ENCODE data around the gene PLA2G2A. TPM values are rescaled to one million over a fixed set of nuclear protein-coding genes. Genes with fewer than 3 reads are reported as not detected.

PLA2G2A gene
- total RNA-seq, 1 experiment from 2014 or later, result not detected

DNA sequence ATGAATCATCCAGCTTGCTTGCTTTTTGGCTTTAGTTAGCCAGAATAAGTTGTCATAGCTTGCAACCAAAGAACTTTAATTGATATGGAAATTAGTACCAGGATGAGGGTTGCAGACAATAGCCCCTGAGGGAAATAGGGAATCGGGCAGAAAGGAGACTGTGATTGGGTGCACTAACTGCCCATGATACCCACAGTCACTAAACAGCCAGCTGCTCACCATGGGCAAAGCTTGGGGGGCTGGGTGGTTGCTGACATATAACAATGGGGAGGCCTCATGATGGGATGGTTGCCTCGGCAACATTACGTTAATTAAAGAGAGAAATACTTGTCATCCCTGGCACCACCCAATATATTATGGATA, 38.2 kb downstream of the PLA2G2A start:
- Histone ChIP-seq H3K4me3 (ENCODE audit: low read depth in 2 of 2, low read length in 2 of 2) (no peak overlapping the region), H3K27me3 (ENCODE audit: control insufficient read depth, insufficient read depth, low read length) (no peaks in the 10 kb centered on the region), H3K4me1 (ENCODE audit: control insufficient read depth, insufficient read depth, low read length) (no peaks in the 10 kb centered on the region), H3K9me3 (ENCODE audit: control insufficient read depth, insufficient read depth, low read depth, low read length) (no peaks in the 10 kb centered on the region), H3K27ac (ENCODE audit: low read length) (no peak overlapping the region), H3K36me3 (ENCODE audit: control insufficient read depth, insufficient read depth, low read length) (no peaks in the 10 kb centered on the region)
- ATAC-seq (no peak), DNase-seq (ENCODE audit: low read depth, low spot score) (no peak)
- in situ Hi-C loops (cut with HindIII; ENCODE audit: low pct_unique_long_range_greater_than_20kb, low sequenced_read_pairs), result no loop called here
- intact Hi-C loops (cut with micrococcal nuclease; ENCODE audit: unreplicated experiment), result no loop called here
- CTCF ChIA-PET, result no interaction called here
- TF ChIP-seq SIN3A (IDR thresholded peaks at IDR 0.05; ENCODE audit: borderline replicate concordance, insufficient read depth, low read depth, low read length), result no peak
- no peak for TF ChIP-seq CTCF (IDR thresholded peaks at IDR 0.05)
- TF ChIP-seq TCF7L2 (IDR thresholded peaks at IDR 0.05; ENCODE audit: low read depth, low read length), result no peak
- TF ChIP-seq POLR2AphosphoS5 (IDR thresholded peaks at IDR 0.05; ENCODE audit: low read depth, low read length), result no peak
- TF ChIP-seq, protein P1, sequence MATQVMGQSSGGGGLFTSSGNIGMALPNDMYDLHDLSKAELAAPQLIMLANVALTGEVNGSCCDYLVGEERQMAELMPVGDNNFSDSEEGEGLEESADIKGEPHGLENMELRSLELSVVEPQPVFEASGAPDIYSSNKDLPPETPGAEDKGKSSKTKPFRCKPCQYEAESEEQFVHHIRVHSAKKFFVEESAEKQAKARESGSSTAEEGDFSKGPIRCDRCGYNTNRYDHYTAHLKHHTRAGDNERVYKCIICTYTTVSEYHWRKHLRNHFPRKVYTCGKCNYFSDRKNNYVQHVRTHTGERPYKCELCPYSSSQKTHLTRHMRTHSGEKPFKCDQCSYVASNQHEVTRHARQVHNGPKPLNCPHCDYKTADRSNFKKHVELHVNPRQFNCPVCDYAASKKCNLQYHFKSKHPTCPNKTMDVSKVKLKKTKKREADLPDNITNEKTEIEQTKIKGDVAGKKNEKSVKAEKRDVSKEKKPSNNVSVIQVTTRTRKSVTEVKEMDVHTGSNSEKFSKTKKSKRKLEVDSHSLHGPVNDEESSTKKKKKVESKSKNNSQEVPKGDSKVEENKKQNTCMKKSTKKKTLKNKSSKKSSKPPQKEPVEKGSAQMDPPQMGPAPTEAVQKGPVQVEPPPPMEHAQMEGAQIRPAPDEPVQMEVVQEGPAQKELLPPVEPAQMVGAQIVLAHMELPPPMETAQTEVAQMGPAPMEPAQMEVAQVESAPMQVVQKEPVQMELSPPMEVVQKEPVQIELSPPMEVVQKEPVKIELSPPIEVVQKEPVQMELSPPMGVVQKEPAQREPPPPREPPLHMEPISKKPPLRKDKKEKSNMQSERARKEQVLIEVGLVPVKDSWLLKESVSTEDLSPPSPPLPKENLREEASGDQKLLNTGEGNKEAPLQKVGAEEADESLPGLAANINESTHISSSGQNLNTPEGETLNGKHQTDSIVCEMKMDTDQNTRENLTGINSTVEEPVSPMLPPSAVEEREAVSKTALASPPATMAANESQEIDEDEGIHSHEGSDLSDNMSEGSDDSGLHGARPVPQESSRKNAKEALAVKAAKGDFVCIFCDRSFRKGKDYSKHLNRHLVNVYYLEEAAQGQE (IDR thresholded peaks at IDR 0.05; ENCODE audit: insufficient read depth in 1 of 2, low read depth in 2 of 2, low read length in 1 of 2), result no peak
- BruUV-seq (replicated peaks), result no TSS peak
- POLR2A ChIA-PET, result no interaction called here

GRCh38 chr1:19940486-19941205, 38.8 kb downstream of the PLA2G2A start:
- TF ChIP-seq POLR2AphosphoS5 (IDR thresholded peaks at IDR 0.05; ENCODE audit: low read depth, low read length) (no peak), CTCF (IDR thresholded peaks at IDR 0.05) (no peak), SIN3A (IDR thresholded peaks at IDR 0.05; ENCODE audit: borderline replicate concordance, insufficient read depth, low read depth, low read length) (no peak), TCF7L2 (IDR thresholded peaks at IDR 0.05; ENCODE audit: low read depth, low read length) (no peak)
- TF ChIP-seq, protein P1 (IDR thresholded peaks at IDR 0.05; ENCODE audit: insufficient read depth in 1 of 2, low read depth in 2 of 2, low read length in 1 of 2), result no peak
- intact Hi-C loops (cut with micrococcal nuclease; ENCODE audit: unreplicated experiment) (no loop called here), in situ Hi-C loops (cut with HindIII; ENCODE audit: low pct_unique_long_range_greater_than_20kb, low sequenced_read_pairs) (no loop called here)
- no peaks in the 10 kb centered on the region for H3K9me3 ChIP-seq (ENCODE audit: control insufficient read depth, insufficient read depth, low read depth, low read length)
- ChIA-PET POLR2A (no interaction called here), CTCF (no interaction called here)
- BruUV-seq (replicated peaks), result no TSS peak
- H3K27me3 ChIP-seq (ENCODE audit: control insufficient read depth, insufficient read depth, low read length), result no peaks in the 10 kb centered on the region
- DNase-seq (ENCODE audit: low read depth, low spot score) (no peak), ATAC-seq (no peak)
- no peaks in the 10 kb centered on the region for H3K4me1 ChIP-seq (ENCODE audit: control insufficient read depth, insufficient read depth, low read length)
- H3K27ac ChIP-seq (ENCODE audit: low read length), result no peak overlapping the region
- H3K36me3 ChIP-seq (ENCODE audit: control insufficient read depth, insufficient read depth, low read length), result no peaks in the 10 kb centered on the region
- no peak overlapping the region for H3K4me3 ChIP-seq (ENCODE audit: low read depth in 2 of 2, low read length in 2 of 2)

Data from Panc1 (cell line).